CD4-positive, alpha-beta T cell (primary cell): ENCODE results near the gene FIBCD1. TPM values are rescaled to one million over a fixed set of nuclear protein-coding genes. Genes with fewer than 3 reads are reported as not detected.

Source experiments
- ATAC-seq: fragments of 200-7000 bp; cut with Tn5 transposase; one replicate; pipeline ENCODE4 v1.10.0; 2022; ENCODE audit warnings: mild to moderate bottlenecking; ENCODE audit not compliant: poor library complexity
- CTCF ChIA-PET: fragments of 350-600 bp; sonication (Branson Sonifier 250); formaldehyde crosslinking; loops from one replicate; lab custom pipeline; 2021; ENCODE audit warnings: antibody characterized with exemption, inconsistent platforms; lab: Charles Lee
- POLR2A ChIA-PET: fragments of 350-600 bp; sonication (Branson Sonifier 250); formaldehyde crosslinking; loops from one replicate; lab custom pipeline; 2021; ENCODE audit warnings: antibody characterized with exemption, inconsistent platforms; lab: Charles Lee
- DNase-seq, 14 experiments: peaks; one replicate each; pipeline ENCODE4 v3.0.0-alpha.2; 2013 to 2020; ENCODE audit warnings: mixed read lengths in 2 of 14
- H3K27ac ChIP-seq, 2 donors: one replicate each; pipeline versions ENCODE4 v1.5.1 to v1.7.0; 2013; ENCODE audit warnings: low read length in 2 of 2, low read depth in 1 of 2, mild to moderate bottlenecking in 1 of 2
- H3K27me3 ChIP-seq, 2 experiments: 1 replicate in 1 of 2; 2 replicates in 1 of 2; pipeline versions ENCODE4 v1.6.1 to v1.7.0; 2013; ENCODE audit warnings: low read length in 2 of 2, control low read depth in 1 of 2, mild to moderate bottlenecking in 1 of 2, moderate library complexity in 1 of 2; ENCODE audit not compliant: insufficient read depth in 2 of 2, control insufficient read depth in 1 of 2
- H3K36me3 ChIP-seq: one replicate; pipeline ENCODE4 v1.6.1; 2013; ENCODE audit warnings: low read length, control low read depth; ENCODE audit not compliant: insufficient read depth
- H3K4me1 ChIP-seq: one replicate; pipeline ENCODE4 v1.6.1; 2013; ENCODE audit warnings: low read length, control low read depth; ENCODE audit not compliant: insufficient read depth
- H3K4me3 ChIP-seq: one replicate; pipeline ENCODE4 v1.5.1; 2013; ENCODE audit warnings: mild to moderate bottlenecking, low read length, moderate library complexity
- H3K9me3 ChIP-seq, 2 experiments: 1 replicate in 1 of 2; 2 replicates in 1 of 2; pipeline versions ENCODE4 v1.6.1 to v1.7.0; 2013; ENCODE audit warnings: low read length in 2 of 2, mild to moderate bottlenecking in 2 of 2, control low read depth in 1 of 2, moderate library complexity in 1 of 2; ENCODE audit not compliant: control insufficient read depth in 1 of 2, insufficient read depth in 1 of 2
- H3K27ac Mint-ChIP-seq: one replicate; pipeline ENCODE4 v1.8.0; 2020; ENCODE audit warnings: mixed read lengths
- H3K27me3 Mint-ChIP-seq: one replicate; pipeline ENCODE4 v1.8.0; 2021; ENCODE audit warnings: mixed read lengths
- H3K36me3 Mint-ChIP-seq: one replicate; pipeline ENCODE4 v1.8.0; 2021; ENCODE audit warnings: low read depth, mixed read lengths
- H3K4me1 Mint-ChIP-seq: one replicate; pipeline ENCODE4 v1.8.0; 2021; ENCODE audit warnings: low read depth, mixed read lengths
- H3K4me3 Mint-ChIP-seq: one replicate; pipeline ENCODE4 v1.8.0; 2020; ENCODE audit warnings: mild to moderate bottlenecking, mixed read lengths
- H3K9me3 Mint-ChIP-seq: one replicate; pipeline ENCODE4 v1.8.0; 2020; ENCODE audit warnings: mixed read lengths
- intact Hi-C, 2 experiments: fragments of 100-400 bp; cut with DNase I in 1 of 2; cut with micrococcal nuclease in 1 of 2; formaldehyde crosslinking; loops; one replicate each; pipeline versions ENCODE4 v1.15.1 to v1.9.0; 2023 to 2025; cut with DNase I, micrococcal nuclease
- total RNA-seq, 174 experiments: library from RNA in 2 of 174; stranded (reverse) in 2 of 174; gene quantifications; one replicate each; pipeline ENCODE4 v1.2.3 and lab custom pipeline; 2021 to 2026
- TF ChIP-seq, protein P1 (sequence below): fragments of 200-600 bp; IDR thresholded peaks from one replicate; pipeline ENCODE4 v1.8.0; 2022; ENCODE audit warnings: antibody characterized with exemption, mild to moderate bottlenecking

Gene FIBCD1
- total RNA-seq, 2 experiments from 2014 or later = not detected

DNA sequence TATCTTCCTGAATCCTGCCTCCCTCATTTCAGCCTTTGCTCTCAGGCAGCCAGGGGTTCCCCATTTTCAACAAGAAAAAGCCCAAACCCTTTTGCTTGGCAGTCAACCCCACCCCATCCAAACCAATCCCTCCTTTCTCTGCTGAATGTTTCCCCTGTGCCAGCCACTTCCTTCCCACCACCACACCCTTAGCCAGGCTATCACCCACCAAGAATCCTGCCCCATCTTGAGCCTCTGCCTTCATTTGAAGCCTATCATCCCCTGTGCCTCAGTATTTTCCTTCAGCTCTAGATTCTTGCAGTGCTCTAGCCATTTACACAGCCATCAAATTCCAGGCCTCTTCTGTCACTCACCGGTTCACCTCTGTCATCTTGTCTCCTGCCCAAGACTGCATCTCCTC, 15.3 kb upstream of the FIBCD1 start:
- H3K27me3 ChIP-seq = peaks cover 0 to 5% of the 10 kb centered on the region in 2 experiments
- Mint-ChIP-seq H3K4me1 (no peaks in the 10 kb centered on the region), H3K9me3 (no peaks in the 10 kb centered on the region), H3K27me3 (peaks cover 27% of the 10 kb centered on the region), H3K27ac (no peak overlapping the region), H3K36me3 (no peaks in the 10 kb centered on the region), H3K4me3 (no peak overlapping the region)
- H3K4me1 ChIP-seq = no peaks in the 10 kb centered on the region
- intact Hi-C loops = no loop called here
- TF ChIP-seq, protein P1, sequence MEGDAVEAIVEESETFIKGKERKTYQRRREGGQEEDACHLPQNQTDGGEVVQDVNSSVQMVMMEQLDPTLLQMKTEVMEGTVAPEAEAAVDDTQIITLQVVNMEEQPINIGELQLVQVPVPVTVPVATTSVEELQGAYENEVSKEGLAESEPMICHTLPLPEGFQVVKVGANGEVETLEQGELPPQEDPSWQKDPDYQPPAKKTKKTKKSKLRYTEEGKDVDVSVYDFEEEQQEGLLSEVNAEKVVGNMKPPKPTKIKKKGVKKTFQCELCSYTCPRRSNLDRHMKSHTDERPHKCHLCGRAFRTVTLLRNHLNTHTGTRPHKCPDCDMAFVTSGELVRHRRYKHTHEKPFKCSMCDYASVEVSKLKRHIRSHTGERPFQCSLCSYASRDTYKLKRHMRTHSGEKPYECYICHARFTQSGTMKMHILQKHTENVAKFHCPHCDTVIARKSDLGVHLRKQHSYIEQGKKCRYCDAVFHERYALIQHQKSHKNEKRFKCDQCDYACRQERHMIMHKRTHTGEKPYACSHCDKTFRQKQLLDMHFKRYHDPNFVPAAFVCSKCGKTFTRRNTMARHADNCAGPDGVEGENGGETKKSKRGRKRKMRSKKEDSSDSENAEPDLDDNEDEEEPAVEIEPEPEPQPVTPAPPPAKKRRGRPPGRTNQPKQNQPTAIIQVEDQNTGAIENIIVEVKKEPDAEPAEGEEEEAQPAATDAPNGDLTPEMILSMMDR = no peak
- DNase-seq = no peak
- ChIA-PET CTCF (no interaction called here), POLR2A (no interaction called here)
- no peak overlapping the region for H3K27ac ChIP-seq
- ATAC-seq = no peak
- no peak overlapping the region for H3K4me3 ChIP-seq
- H3K36me3 ChIP-seq = no peaks in the 10 kb centered on the region
- peaks cover 0 to 39% of the 10 kb centered on the region in 2 experiments for H3K9me3 ChIP-seq

- Histone ChIP-seq H3K36me3 (no peaks in the 10 kb centered on the region), H3K9me3 (peaks cover 0 to 30% of the 10 kb centered on the region in 2 experiments), H3K27ac (no peak overlapping the region), H3K27me3 (peaks cover 0 to 5% of the 10 kb centered on the region in 2 experiments), H3K4me3 (no peak overlapping the region), H3K4me1 (no peaks in the 10 kb centered on the region)
- H3K4me3 Mint-ChIP-seq = no peak overlapping the region
- H3K27ac Mint-ChIP-seq = no peak overlapping the region
- ChIA-PET POLR2A (no interaction called here), CTCF (no interaction called here)
- peaks cover 46% of the 10 kb centered on the region for H3K27me3 Mint-ChIP-seq
- no peaks in the 10 kb centered on the region for H3K4me1 Mint-ChIP-seq
- H3K9me3 Mint-ChIP-seq = no peaks in the 10 kb centered on the region
- DNase-seq (no peak), ATAC-seq (no peak)
- TF ChIP-seq, protein P1 = no peak
- H3K36me3 Mint-ChIP-seq = no peaks in the 10 kb centered on the region
- intact Hi-C loops = no loop called here
Measured at GRCh38 chr9:130952065-130952762, 13.2 kb upstream of the FIBCD1 start.

DNA sequence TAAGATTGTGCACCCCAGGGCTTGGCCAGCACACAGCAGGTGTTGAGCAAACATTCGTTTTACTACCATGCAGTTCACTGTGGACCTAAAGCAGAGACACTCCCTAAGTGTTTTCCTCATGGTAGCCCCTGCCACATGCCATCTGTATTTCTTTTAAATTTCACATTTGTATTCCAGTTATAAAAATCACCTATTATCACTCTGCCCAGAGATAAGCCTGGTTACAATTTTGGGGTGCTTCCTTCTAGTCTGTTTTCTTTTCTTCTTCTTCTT, 10.9 kb upstream of the FIBCD1 start:
- ChIA-PET CTCF (no interaction called here), POLR2A (no interaction called here)
- Mint-ChIP-seq H3K4me1 (no peaks in the 10 kb centered on the region), H3K27me3 (peaks cover 61% of the 10 kb centered on the region), H3K27ac (no peak overlapping the region), H3K4me3 (no peak overlapping the region), H3K36me3 (no peaks in the 10 kb centered on the region), H3K9me3 (no peaks in the 10 kb centered on the region)
- Histone ChIP-seq H3K27me3 (peaks cover 0 to 4% of the 10 kb centered on the region in 2 experiments), H3K9me3 (peaks cover 0 to 12% of the 10 kb centered on the region in 2 experiments), H3K4me3 (no peak overlapping the region), H3K27ac (no peak overlapping the region), H3K36me3 (no peaks in the 10 kb centered on the region), H3K4me1 (no peaks in the 10 kb centered on the region)
- no peak for DNase-seq
- TF ChIP-seq, protein P1 = no peak
- ATAC-seq = no peak
- intact Hi-C loops = no loop called here
